Kidney (tissue), 14 donors: Measurements from ENCODE around the gene LIMK1. TPM values are rescaled to one million over a fixed set of nuclear protein-coding genes. Genes with fewer than 3 reads are reported as not detected.

Experiments
- DNase-seq, 5 donors: peaks; one replicate each; pipeline ENCODE4 v3.0.0-alpha.2; 2013 to 2020
- FAIRE-seq: peaks from 2 replicates; lab custom pipeline; 2012; peaks lifted over from hg19 to GRCh38; lab: Jason Lieb, UNC
- H3K27ac ChIP-seq, 2 donors: one replicate each; pipeline ENCODE4 v1.7.0; 2013; ENCODE audit warnings: low read depth in 2 of 2, low read length in 2 of 2, inconsistent platforms in 1 of 2
- H3K27me3 ChIP-seq: one replicate; pipeline ENCODE4 v1.7.1; 2013; ENCODE audit warnings: low read length, inconsistent platforms; ENCODE audit not compliant: control insufficient read depth, insufficient read depth
- H3K36me3 ChIP-seq, 3 donors: one replicate each; pipeline versions ENCODE4 v1.7.0 to v1.7.1; 2013; ENCODE audit warnings: low read length in 3 of 3, control low read depth in 1 of 3, inconsistent platforms in 1 of 3; ENCODE audit not compliant: insufficient read depth in 3 of 3, control insufficient read depth in 2 of 3
- H3K4me1 ChIP-seq, 3 donors: one replicate each; pipeline versions ENCODE4 v1.7.0 to v1.7.1; 2013; ENCODE audit warnings: low read length in 3 of 3, inconsistent platforms in 1 of 3, low read depth in 1 of 3; ENCODE audit not compliant: control insufficient read depth in 2 of 3, insufficient read depth in 2 of 3
- H3K4me3 ChIP-seq, 3 donors: one replicate each; pipeline versions ENCODE4 v1.7.0 to v1.8.1; 2013; ENCODE audit warnings: low read length in 3 of 3, control low read depth in 1 of 3, inconsistent platforms in 1 of 3
- H3K9ac ChIP-seq, 3 donors: one replicate each; pipeline versions ENCODE4 v1.7.0 to v1.7.1; 2013; ENCODE audit warnings: low read length in 3 of 3, control low read depth in 1 of 3, inconsistent platforms in 1 of 3
- H3K9me3 ChIP-seq, 3 donors: one replicate each; pipeline versions ENCODE4 v1.7.0 to v1.7.1; 2013; ENCODE audit warnings: low read length in 3 of 3, control low read depth in 1 of 3, inconsistent platforms in 1 of 3; ENCODE audit not compliant: control insufficient read depth in 2 of 3, insufficient read depth in 1 of 3
- intact Hi-C: fragments of 100-400 bp; cut with DNase I; formaldehyde crosslinking; loops from one replicate; pipeline ENCODE4 v1.11.1; 2022
- polyA plus RNA-seq: library from polyadenylated mRNA; stranded (reverse); fragments of 350-450 nt; fragmentation: Illumina TruSeq; extraction: RNeasy Lipid Tissue Mini Kit (QIAGEN cat#74804); gene quantifications from one replicate; pipeline ENCODE4 v1.2.3, GENCODE V29; 2014; ENCODE audit warnings: low read depth, low replicate concordance; ENCODE audit not compliant: insufficient read depth
- total RNA-seq: library from RNA; stranded (reverse); fragmentation: NEBNext Ultra II Directional; extraction: Animal tissue kit (Norgen Biotek cat#: 25700); gene quantifications from one replicate; pipeline ENCODE4 v1.2.1, GENCODE V29; 2021
- TF ChIP-seq, protein P1 (sequence below): IDR thresholded peaks from 3 replicates; pipeline ENCODE4 v1.5.1; 2012; ENCODE audit warnings: mild to moderate bottlenecking, moderate library complexity, borderline replicate concordance; ENCODE audit not compliant: insufficient read depth; ENCODE audit errors: extremely low read depth
- donor health status: control.
- donor health status: control.
- donor health status: control.
- donor health status: control.
- donor health status: control.
- donor health status: DM: yes; HTN: yes; CAD: no.
- donor health status: Normal renal cell carcinoma (clear cell type).

The LIMK1 gene
- total and polyA plus RNA-seq, 2 donors from 2014 or later = 9.1 to 23.8 TPM

DNA sequence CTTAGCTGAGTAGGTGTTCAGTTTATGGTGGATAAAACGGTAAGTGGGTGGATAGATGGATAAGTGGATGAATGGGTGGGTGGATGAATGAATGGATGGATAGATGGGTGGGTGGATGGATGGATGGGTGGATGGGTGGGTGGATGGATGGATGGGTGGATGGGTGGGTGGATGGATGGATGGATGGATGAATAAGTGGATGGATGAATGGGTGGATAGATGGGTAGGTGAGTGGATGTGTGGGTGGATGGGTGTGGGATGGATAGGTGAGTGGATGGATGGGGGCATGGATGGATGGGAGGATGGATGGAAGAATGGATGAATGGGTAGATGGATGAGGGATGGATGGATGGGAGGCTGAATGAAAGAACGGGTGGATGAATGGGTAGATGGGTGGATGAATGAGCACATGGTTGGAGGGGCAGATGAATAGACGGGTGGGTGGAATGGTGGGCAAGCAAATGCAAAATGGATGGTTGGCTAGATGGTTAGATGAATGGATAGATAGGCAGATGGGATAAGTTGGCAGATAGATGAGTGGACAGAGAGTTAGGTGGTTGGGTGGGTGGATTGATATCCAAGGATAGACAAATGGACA, 29.9 kb upstream of the LIMK1 start:
- Histone ChIP-seq H3K27me3 (no peaks in the 10 kb centered on the region), H3K36me3 (peaks cover 0 to 10% (median 3%) of the 10 kb centered on the region in 3 donors), H3K9me3 (no peaks in the 10 kb centered on the region), H3K4me3 (no peak overlapping the region), H3K27ac (no peak overlapping the region), H3K9ac (no peak overlapping the region), H3K4me1 (no peaks in the 10 kb centered on the region)
- intact Hi-C loops = no loop called here
- DNase-seq (no peak), FAIRE-seq (no peak)
- TF ChIP-seq, protein P1, sequence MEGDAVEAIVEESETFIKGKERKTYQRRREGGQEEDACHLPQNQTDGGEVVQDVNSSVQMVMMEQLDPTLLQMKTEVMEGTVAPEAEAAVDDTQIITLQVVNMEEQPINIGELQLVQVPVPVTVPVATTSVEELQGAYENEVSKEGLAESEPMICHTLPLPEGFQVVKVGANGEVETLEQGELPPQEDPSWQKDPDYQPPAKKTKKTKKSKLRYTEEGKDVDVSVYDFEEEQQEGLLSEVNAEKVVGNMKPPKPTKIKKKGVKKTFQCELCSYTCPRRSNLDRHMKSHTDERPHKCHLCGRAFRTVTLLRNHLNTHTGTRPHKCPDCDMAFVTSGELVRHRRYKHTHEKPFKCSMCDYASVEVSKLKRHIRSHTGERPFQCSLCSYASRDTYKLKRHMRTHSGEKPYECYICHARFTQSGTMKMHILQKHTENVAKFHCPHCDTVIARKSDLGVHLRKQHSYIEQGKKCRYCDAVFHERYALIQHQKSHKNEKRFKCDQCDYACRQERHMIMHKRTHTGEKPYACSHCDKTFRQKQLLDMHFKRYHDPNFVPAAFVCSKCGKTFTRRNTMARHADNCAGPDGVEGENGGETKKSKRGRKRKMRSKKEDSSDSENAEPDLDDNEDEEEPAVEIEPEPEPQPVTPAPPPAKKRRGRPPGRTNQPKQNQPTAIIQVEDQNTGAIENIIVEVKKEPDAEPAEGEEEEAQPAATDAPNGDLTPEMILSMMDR = no peak

DNA sequence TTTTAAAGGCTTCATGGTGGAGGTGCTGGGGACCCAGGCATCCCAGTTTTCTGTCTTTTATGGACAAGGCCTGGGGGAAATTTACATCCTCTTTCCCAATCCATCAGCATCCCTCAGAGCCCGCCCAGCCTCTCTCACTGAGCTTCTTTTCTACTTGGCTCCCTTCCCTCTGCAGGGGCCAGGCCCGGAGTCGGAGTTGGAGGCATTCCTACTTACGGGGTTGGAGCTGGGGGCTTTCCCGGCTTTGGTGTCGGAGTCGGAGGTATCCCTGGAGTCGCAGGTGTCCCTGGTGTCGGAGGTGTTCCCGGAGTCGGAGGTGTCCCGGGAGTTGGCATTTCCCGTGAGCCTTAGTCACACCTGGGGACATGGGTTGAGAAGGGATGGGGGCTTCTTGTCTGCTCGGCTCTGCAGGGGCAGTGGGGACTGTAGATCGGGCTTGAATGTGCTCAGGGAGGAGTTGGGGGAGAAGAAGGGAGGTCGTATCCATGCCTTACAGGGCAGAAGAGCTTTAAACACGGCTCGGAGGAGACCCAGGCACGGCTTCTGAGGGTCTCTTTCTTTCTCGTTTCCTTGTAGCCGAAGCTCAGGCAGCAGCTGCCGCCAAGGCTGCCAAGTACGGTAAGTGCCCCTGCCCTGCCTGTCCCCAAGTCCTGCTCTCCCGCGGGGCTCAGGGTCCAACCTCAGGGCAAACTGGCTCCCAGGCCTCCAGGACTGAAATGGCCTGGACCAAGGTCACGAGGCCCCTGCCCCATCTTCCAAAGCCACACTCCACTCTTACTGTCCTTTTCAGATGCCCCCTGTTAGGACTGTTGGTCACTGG, 27.3 kb upstream of the LIMK1 start:
- DNase-seq (peak in 1 of 5 donors; percentile 69), FAIRE-seq (no peak)
- Histone ChIP-seq H3K4me3 (no peak overlapping the region), H3K9me3 (no peaks in the 10 kb centered on the region), H3K36me3 (no peaks in the 10 kb centered on the region), H3K4me1 (no peaks in the 10 kb centered on the region), H3K27ac (no peak overlapping the region), H3K27me3 (no peaks in the 10 kb centered on the region), H3K9ac (no peak overlapping the region)
- TF ChIP-seq, protein P1 = no peak
- intact Hi-C loops = no loop called here

DNA sequence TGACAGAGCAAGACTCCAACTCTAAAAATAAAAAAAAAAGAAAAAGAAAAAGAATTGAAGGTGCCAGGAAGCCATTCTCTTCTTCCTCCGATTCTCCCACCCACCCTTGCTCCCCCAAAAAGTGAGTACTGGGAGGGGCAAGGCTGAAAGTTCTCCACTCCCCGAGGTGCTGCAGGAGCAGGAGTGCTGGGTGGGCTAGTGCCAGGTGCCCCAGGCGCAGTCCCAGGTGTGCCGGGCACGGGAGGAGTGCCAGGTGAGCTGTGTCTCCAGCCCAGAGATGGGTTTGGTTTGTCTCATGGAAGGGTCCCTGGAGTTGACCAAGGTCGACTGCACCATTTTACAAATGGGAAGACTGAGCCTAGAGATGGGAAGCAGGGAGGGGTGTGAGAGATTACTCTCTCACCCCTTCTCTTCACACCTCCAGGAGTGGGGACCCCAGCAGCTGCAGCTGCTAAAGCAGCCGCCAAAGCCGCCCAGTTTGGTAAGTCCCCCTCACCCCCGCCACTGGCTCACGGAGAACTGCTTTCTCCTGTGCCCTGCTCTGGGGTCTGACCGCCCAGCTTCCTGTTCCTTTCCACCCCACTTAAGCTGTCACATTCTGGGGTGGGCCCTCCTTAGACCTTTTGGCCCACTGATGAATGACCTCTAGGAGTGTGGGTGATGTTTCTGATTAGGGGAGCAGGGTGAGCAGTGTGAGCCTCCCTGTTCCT, 26.2 kb upstream of the LIMK1 start:
- DNase-seq = peak in 1 of 5 donors; percentile 49
- H3K9me3 ChIP-seq = no peaks in the 10 kb centered on the region

More for the DNA sequence above, 26.2 kb upstream of the LIMK1 start:
- TF ChIP-seq, protein P1 = no peak
- H3K4me3 ChIP-seq = no peak overlapping the region
- H3K9ac ChIP-seq = no peak overlapping the region
- FAIRE-seq = no peak
- H3K27ac ChIP-seq = no peak overlapping the region
- intact Hi-C loops = no loop called here
- no peaks in the 10 kb centered on the region for H3K27me3 ChIP-seq
- H3K4me1 ChIP-seq = peaks cover 0 to 6% (median 0%) of the 10 kb centered on the region in 3 donors
- no peaks in the 10 kb centered on the region for H3K36me3 ChIP-seq
